ENCODE data around the gene OPCML. TPM values are rescaled to one million over a fixed set of nuclear protein-coding genes. Genes with fewer than 3 reads are reported as not detected.

OPCML gene
- total and polyA plus RNA-seq, 12 donors = under 0.01 to 1.2 (median 0.39) TPM

- intact Hi-C loops (cut with DNase I) = no loop called here
- Histone ChIP-seq H3K4me1 (no peaks in the 10 kb centered on the region), H3K9me3 (no peaks in the 10 kb centered on the region), H3K4me3 (no peak overlapping the region), H3K27me3 (no peaks in the 10 kb centered on the region), H3K27ac (no peak overlapping the region), H3K36me3 (no peaks in the 10 kb centered on the region)
- WGBS, 2 donors = 39 to 40% methylated on average over 9 of the region's 9 CpGs
- TF ChIP-seq, protein P1, sequence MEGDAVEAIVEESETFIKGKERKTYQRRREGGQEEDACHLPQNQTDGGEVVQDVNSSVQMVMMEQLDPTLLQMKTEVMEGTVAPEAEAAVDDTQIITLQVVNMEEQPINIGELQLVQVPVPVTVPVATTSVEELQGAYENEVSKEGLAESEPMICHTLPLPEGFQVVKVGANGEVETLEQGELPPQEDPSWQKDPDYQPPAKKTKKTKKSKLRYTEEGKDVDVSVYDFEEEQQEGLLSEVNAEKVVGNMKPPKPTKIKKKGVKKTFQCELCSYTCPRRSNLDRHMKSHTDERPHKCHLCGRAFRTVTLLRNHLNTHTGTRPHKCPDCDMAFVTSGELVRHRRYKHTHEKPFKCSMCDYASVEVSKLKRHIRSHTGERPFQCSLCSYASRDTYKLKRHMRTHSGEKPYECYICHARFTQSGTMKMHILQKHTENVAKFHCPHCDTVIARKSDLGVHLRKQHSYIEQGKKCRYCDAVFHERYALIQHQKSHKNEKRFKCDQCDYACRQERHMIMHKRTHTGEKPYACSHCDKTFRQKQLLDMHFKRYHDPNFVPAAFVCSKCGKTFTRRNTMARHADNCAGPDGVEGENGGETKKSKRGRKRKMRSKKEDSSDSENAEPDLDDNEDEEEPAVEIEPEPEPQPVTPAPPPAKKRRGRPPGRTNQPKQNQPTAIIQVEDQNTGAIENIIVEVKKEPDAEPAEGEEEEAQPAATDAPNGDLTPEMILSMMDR (IDR thresholded peaks at IDR 0.05) = no peak
- DNase-seq = no peak
- ATAC-seq = no peak
These were observed 926.3 kb downstream of the OPCML start for GRCh38 chr11:132605825-132606570.

DNA sequence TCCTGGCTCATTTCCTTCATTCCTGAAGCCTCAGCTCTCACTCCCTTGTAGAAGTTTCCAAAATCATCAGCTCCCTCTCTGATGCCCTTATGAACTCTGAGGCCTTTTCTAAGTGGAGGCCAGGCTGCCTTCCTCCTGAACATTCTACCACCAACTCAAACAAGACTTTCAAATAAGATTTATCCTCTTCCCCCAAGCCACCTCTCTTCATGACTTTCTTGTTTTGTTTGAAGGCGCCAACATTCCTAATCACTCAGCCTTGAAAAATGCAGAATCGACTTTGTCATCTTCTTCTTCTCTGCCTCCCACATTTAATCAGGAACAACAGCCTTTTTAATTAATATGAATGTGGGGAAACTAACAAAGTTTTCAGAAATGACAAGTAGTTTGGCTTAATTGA, 927.9 kb downstream of the OPCML start:
- no peaks in the 10 kb centered on the region for H3K9me3 ChIP-seq
- intact Hi-C loops (cut with DNase I) = no loop called here
- 78% methylated on average over 2 of the region's 2 CpGs for WGBS, 2 donors
- H3K27me3 ChIP-seq = no peaks in the 10 kb centered on the region
- no peak for DNase-seq
- no peaks in the 10 kb centered on the region for H3K36me3 ChIP-seq
- no peak overlapping the region for H3K27ac ChIP-seq
- no peak overlapping the region for H3K4me3 ChIP-seq
- TF ChIP-seq, protein P1 (IDR thresholded peaks at IDR 0.05) = no peak
- H3K4me1 ChIP-seq = no peaks in the 10 kb centered on the region
- no peak for ATAC-seq

- no peaks in the 10 kb centered on the region for H3K9me3 ChIP-seq
- H3K4me3 ChIP-seq = no peak overlapping the region
- ATAC-seq (no peak), DNase-seq (no peak)
- intact Hi-C loops (cut with DNase I) = no loop called here
- 47 to 62% methylated on average over 2 of the region's 2 CpGs for WGBS, 2 donors
- peaks cover 0 to 3% (median 0%) of the 10 kb centered on the region in 7 donors for H3K27me3 ChIP-seq
- H3K27ac ChIP-seq = no peak overlapping the region
- no peaks in the 10 kb centered on the region for H3K4me1 ChIP-seq
- H3K36me3 ChIP-seq = no peaks in the 10 kb centered on the region
- TF ChIP-seq, protein P1 (IDR thresholded peaks at IDR 0.05) = no peak
These were observed 930.4 kb downstream of the OPCML start for GRCh38 chr11:132601875-132602274.

- H3K27me3 ChIP-seq = peaks cover 0 to 5% (median 0%) of the 10 kb centered on the region in 7 donors
- H3K36me3 ChIP-seq = no peaks in the 10 kb centered on the region
- H3K4me1 ChIP-seq = peaks cover 0 to 9% (median 0%) of the 10 kb centered on the region in 9 donors
- ATAC-seq = no peak
- intact Hi-C loops (cut with DNase I) = no loop called here
- no peak overlapping the region for H3K4me3 ChIP-seq
- H3K9me3 ChIP-seq = no peaks in the 10 kb centered on the region
- DNase-seq = no peak
- WGBS, 2 donors = 11 to 13% methylated on average over 1 of the region's 1 CpG
- TF ChIP-seq, protein P1 (IDR thresholded peaks at IDR 0.05) = no peak
- no peak overlapping the region for H3K27ac ChIP-seq
These were observed 936.6 kb downstream of the OPCML start for GRCh38 chr11:132595711-132596134.
